ENCODE measurements around the gene ADAMTS18. TPM values are rescaled to one million over a fixed set of nuclear protein-coding genes. Genes with fewer than 3 reads are reported as not detected.
A peak's percentile ranks its signal among the peaks of the same experiment; 100 is the strongest.

The ADAMTS18 gene
- total and polyA plus RNA-seq, 2 donors from 2014 or later, result 0.06 to 0.60 TPM

- Histone ChIP-seq H3K36me3 (ENCODE audit: control insufficient read depth in 2 of 3, insufficient read depth in 3 of 3, low read length in 3 of 3) (no peaks in the 10 kb centered on the region), H3K27me3 (ENCODE audit: control insufficient read depth, insufficient read depth, low read length) (peaks cover 9% of the 10 kb centered on the region), H3K9ac (ENCODE audit: low read length in 3 of 3) (no peak overlapping the region), H3K27ac (ENCODE audit: low read depth in 2 of 2, low read length in 2 of 2) (no peak overlapping the region), H3K4me3 (ENCODE audit: low read length in 3 of 3) (no peak overlapping the region), H3K4me1 (ENCODE audit: control insufficient read depth in 2 of 3, insufficient read depth in 2 of 3, low read depth in 1 of 3, low read length in 3 of 3) (no peaks in the 10 kb centered on the region), H3K9me3 (ENCODE audit: control insufficient read depth in 2 of 3, insufficient read depth in 1 of 3, low read length in 3 of 3) (peaks cover 0 to 4% (median 0%) of the 10 kb centered on the region in 3 donors)
- TF ChIP-seq CTCF (IDR thresholded peaks at IDR 0.05; ENCODE audit: borderline replicate concordance, extremely low read depth, insufficient read depth), result no peak
- DNase-seq (peak in 1 of 5 donors; percentile 36), FAIRE-seq (no peak)
- intact Hi-C loops (cut with DNase I), result no loop called here
These were observed 3.8 kb downstream of the ADAMTS18 start for GRCh38 chr16:77430787-77431585.

GRCh38 chr16:77430360-77430759 is 4.5 kb downstream of the ADAMTS18 start:
- peaks cover 9% of the 10 kb centered on the region for H3K27me3 ChIP-seq (ENCODE audit: control insufficient read depth, insufficient read depth, low read length)
- H3K36me3 ChIP-seq (ENCODE audit: control insufficient read depth in 2 of 3, insufficient read depth in 3 of 3, low read length in 3 of 3), result no peaks in the 10 kb centered on the region
- H3K4me1 ChIP-seq (ENCODE audit: control insufficient read depth in 2 of 3, insufficient read depth in 2 of 3, low read depth in 1 of 3, low read length in 3 of 3), result no peaks in the 10 kb centered on the region
- intact Hi-C loops (cut with DNase I), result no loop called here
- FAIRE-seq (no peak), DNase-seq (no peak)
- TF ChIP-seq CTCF (IDR thresholded peaks at IDR 0.05; ENCODE audit: borderline replicate concordance, extremely low read depth, insufficient read depth), result no peak
- no peak overlapping the region for H3K9ac ChIP-seq (ENCODE audit: low read length in 3 of 3)
- H3K9me3 ChIP-seq (ENCODE audit: control insufficient read depth in 2 of 3, insufficient read depth in 1 of 3, low read length in 3 of 3), result peaks cover 0 to 4% (median 0%) of the 10 kb centered on the region in 3 donors
- no peak overlapping the region for H3K4me3 ChIP-seq (ENCODE audit: low read length in 3 of 3)
- H3K27ac ChIP-seq (ENCODE audit: low read depth in 2 of 2, low read length in 2 of 2), result no peak overlapping the region

GRCh38 chr16:77424871-77425604 is 9.8 kb downstream of the ADAMTS18 start:
- FAIRE-seq, result no peak
- Histone ChIP-seq H3K4me3 (ENCODE audit: low read length in 3 of 3) (no peak overlapping the region), H3K36me3 (ENCODE audit: control insufficient read depth in 2 of 3, insufficient read depth in 3 of 3, low read length in 3 of 3) (no peaks in the 10 kb centered on the region), H3K27me3 (ENCODE audit: control insufficient read depth, insufficient read depth, low read length) (no peaks in the 10 kb centered on the region), H3K9ac (ENCODE audit: low read length in 3 of 3) (no peak overlapping the region), H3K4me1 (ENCODE audit: control insufficient read depth in 2 of 3, insufficient read depth in 2 of 3, low read depth in 1 of 3, low read length in 3 of 3) (no peaks in the 10 kb centered on the region), H3K9me3 (ENCODE audit: control insufficient read depth in 2 of 3, insufficient read depth in 1 of 3, low read length in 3 of 3) (peaks cover 0 to 4% (median 0%) of the 10 kb centered on the region in 3 donors), H3K27ac (ENCODE audit: low read depth in 2 of 2, low read length in 2 of 2) (no peak overlapping the region)
- TF ChIP-seq CTCF (IDR thresholded peaks at IDR 0.05; ENCODE audit: borderline replicate concordance, extremely low read depth, insufficient read depth), result no peak
- DNase-seq, result no peak
- intact Hi-C loops (cut with DNase I), result no loop called here

All from kidney (tissue), 14 donors.